Common myeloid progenitor, CD34-positive (primary cell): ENCODE measurements around the gene INO80.
A peak's percentile ranks its signal among the peaks of the same experiment; 100 is the strongest.

Experiments
- CTCF ChIA-PET: fragments of 350-600 bp; sonication (Branson Sonifier 250); formaldehyde crosslinking; loops from one replicate; lab custom pipeline; 2021; ENCODE audit warnings: antibody characterized with exemption; lab: Charles Lee
- POLR2A ChIA-PET: fragments of 350-600 bp; sonication (Branson Sonifier 250); formaldehyde crosslinking; loops from one replicate; lab custom pipeline; 2021; ENCODE audit warnings: antibody characterized with exemption; lab: Charles Lee
- DNase-seq, 3 donors: peaks; one replicate each; pipeline versions ENCODE4 v3.0.0 to v3.0.0-alpha.2; 2013
- H3K27ac ChIP-seq, 2 experiments: 1 replicate in 1 of 2; 2 replicates in 1 of 2; pipeline ENCODE4 v1.7.0; 2013; ENCODE audit warnings: inconsistent platforms in 2 of 2, low read length in 2 of 2, mild to moderate bottlenecking in 2 of 2, low read depth in 1 of 2, moderate library complexity in 1 of 2; ENCODE audit not compliant: severe bottlenecking in 2 of 2, insufficient read depth in 1 of 2, poor library complexity in 1 of 2
- H3K27me3 ChIP-seq, 5 experiments: replicated peaks in 2 of 5; 1 replicate in 3 of 5; 2 replicates in 2 of 5; pipeline versions ENCODE4 v1.6.1 to v1.7.0; 2013; ENCODE audit warnings: low read length in 4 of 5, mild to moderate bottlenecking in 2 of 5, moderate library complexity in 2 of 5, inconsistent platforms in 1 of 5; ENCODE audit not compliant: insufficient read depth in 5 of 5, control insufficient read depth in 4 of 5
- H3K36me3 ChIP-seq, 4 experiments: 1 replicate in 2 of 4; 2 replicates in 2 of 4; pipeline versions ENCODE4 v1.6.1 to v1.7.0; 2013; ENCODE audit warnings: low read length in 3 of 4, control low read depth in 1 of 4, mild to moderate bottlenecking in 1 of 4; ENCODE audit not compliant: control insufficient read depth in 4 of 4, insufficient read depth in 4 of 4
- H3K4me1 ChIP-seq, 4 experiments: 1 replicate in 3 of 4; 2 replicates in 1 of 4; pipeline versions ENCODE4 v1.6.1 to v1.7.1; 2013; ENCODE audit warnings: low read length in 3 of 4, mild to moderate bottlenecking in 3 of 4, control low read depth in 1 of 4, inconsistent platforms in 1 of 4, moderate library complexity in 1 of 4; ENCODE audit not compliant: control insufficient read depth in 4 of 4, insufficient read depth in 4 of 4; ENCODE audit errors: control extremely low read depth in 1 of 4
- H3K4me3 ChIP-seq, 7 experiments: 1 replicate in 4 of 7; 2 replicates in 3 of 7; pipeline versions ENCODE4 v1.5.1 to v1.7.0; 2013; ENCODE audit warnings: mild to moderate bottlenecking in 7 of 7, low read length in 6 of 7, moderate library complexity in 6 of 7, inconsistent platforms in 2 of 7, low read depth in 2 of 7, control low read depth in 1 of 7; ENCODE audit not compliant: insufficient read depth in 4 of 7, control insufficient read depth in 1 of 7; ENCODE audit errors: extremely low read depth in 1 of 7
- H3K9me3 ChIP-seq, 5 experiments: 1 replicate in 4 of 5; 2 replicates in 1 of 5; pipeline versions ENCODE4 v1.6.1 to v1.7.1; 2013; ENCODE audit warnings: low read length in 4 of 5, mild to moderate bottlenecking in 2 of 5, inconsistent platforms in 1 of 5, low read depth in 1 of 5, moderate library complexity in 1 of 5; ENCODE audit not compliant: control insufficient read depth in 4 of 5, insufficient read depth in 2 of 5; ENCODE audit errors: control extremely low read depth in 1 of 5
- WGBS: methylation state at CpG from one replicate; pipeline ENCODE4 v1.1.5; 2013; ENCODE audit not compliant: insufficient coverage; 5-methylcytosine and 5-hydroxymethylcytosine counted together

INO80 gene

GRCh38 chr15:40952301-40952900 lies 163.7 kb downstream of the INO80 start:
- 57% methylated on average over 23 of the region's 23 CpGs for WGBS
- POLR2A ChIA-PET, result interaction anchor here (0.6 to 1.2 kb wide), 2 partner anchors 10 to 63 kb away, joined by 5 to 7 read pairs; no protein-coding TSS in a partner anchor

GRCh38 chr15:40951764-40952163 lies 164.3 kb downstream of the INO80 start:
- Histone ChIP-seq H3K27me3 (peaks cover 0 to 8% (median 0%) of the 10 kb centered on the region in 5 experiments), H3K4me1 (peaks cover 0 to 26% (median 19%) of the 10 kb centered on the region in 4 experiments), H3K4me3 (no peak overlapping the region), H3K36me3 (no peaks in the 10 kb centered on the region), H3K27ac (no peak overlapping the region), H3K9me3 (no peaks in the 10 kb centered on the region)
- WGBS, result 100% methylated on average over 2 of the region's 4 CpGs
- DNase-seq, result no peak
- CTCF ChIA-PET, result interaction anchor here (1.2 to 7.0 kb wide), 7 partner anchors 11 to 67 kb away, joined by 3 to 46 read pairs (median 6); no protein-coding TSS in a partner anchor
- POLR2A ChIA-PET, result interaction anchor here (1.2 kb wide), 1 partner anchor 10 kb away, joined by 7 read pairs; no protein-coding TSS in a partner anchor

More at GRCh38 chr15:40952301-40952900, 163.7 kb downstream of the INO80 start:
- no peak for DNase-seq
- Histone ChIP-seq H3K9me3 (no peaks in the 10 kb centered on the region), H3K27me3 (peaks cover 0 to 8% (median 0%) of the 10 kb centered on the region in 5 experiments), H3K36me3 (no peaks in the 10 kb centered on the region), H3K4me3 (peak overlapping the region; percentile 38 to 83 (median 63)), H3K4me1 (peaks cover 0 to 26% (median 19%) of the 10 kb centered on the region in 4 experiments), H3K27ac (peak overlapping the region in 1 of 2 experiments; percentile 74)
- CTCF ChIA-PET, result interaction anchor here (1.0 to 7.0 kb wide), 7 partner anchors 9 to 66 kb away, joined by 3 to 46 read pairs (median 4); no protein-coding TSS in a partner anchor

- H3K27ac ChIP-seq, result no peak overlapping the region
- no peak overlapping the region for H3K4me3 ChIP-seq
- ChIA-PET CTCF (interaction anchor here (1.7 to 7.0 kb wide), 2 partner anchors 9 to 10 kb away, joined by 4 to 46 read pairs; no protein-coding TSS in a partner anchor), POLR2A (interaction anchor here (0.6 kb wide), 1 partner anchor 35 kb away, joined by 6 read pairs; no protein-coding TSS in a partner anchor)
- DNase-seq, result no peak
- peaks cover 0 to 26% (median 19%) of the 10 kb centered on the region in 4 experiments for H3K4me1 ChIP-seq
- H3K9me3 ChIP-seq, result no peaks in the 10 kb centered on the region
- peaks cover 0 to 8% (median 0%) of the 10 kb centered on the region in 5 experiments for H3K27me3 ChIP-seq
- WGBS, result 80% methylated on average over 5 of the region's 7 CpGs
- no peaks in the 10 kb centered on the region for H3K36me3 ChIP-seq
These were observed 166.3 kb downstream of the INO80 start for GRCh38 chr15:40949756-40950207.

- Histone ChIP-seq H3K9me3 (no peaks in the 10 kb centered on the region), H3K27ac (no peak overlapping the region), H3K4me1 (peaks cover 0 to 25% (median 17%) of the 10 kb centered on the region in 4 experiments), H3K27me3 (peaks cover 0 to 5% (median 0%) of the 10 kb centered on the region in 5 experiments), H3K4me3 (no peak overlapping the region), H3K36me3 (no peaks in the 10 kb centered on the region)
- WGBS, result 61% methylated on average over 19 of the region's 21 CpGs
- POLR2A ChIA-PET, result interaction anchor here (0.6 kb wide), 1 partner anchor 36 kb away, joined by 6 read pairs; no protein-coding TSS in a partner anchor
- CTCF ChIA-PET, result interaction anchor here (1.1 to 7.0 kb wide), 3 partner anchors 8 to 19 kb away, joined by 3 to 46 read pairs (median 4); no protein-coding TSS in a partner anchor
- DNase-seq, result no peak
These were observed 167.2 kb downstream of the INO80 start for GRCh38 chr15:40948706-40949473.

- H3K27ac ChIP-seq, result no peak overlapping the region
- no peaks in the 10 kb centered on the region for H3K36me3 ChIP-seq
- DNase-seq, result no peak
- H3K4me3 ChIP-seq, result no peak overlapping the region
- no peaks in the 10 kb centered on the region for H3K9me3 ChIP-seq
- ChIA-PET CTCF (interaction anchor here (1.1 to 6.9 kb wide), 5 partner anchors 18 to 73 kb away, joined by 3 to 44 read pairs (median 5); no protein-coding TSS in a partner anchor), POLR2A (no interaction called here)
- peaks cover 13 to 50% (median 38%) of the 10 kb centered on the region in 4 experiments for H3K4me1 ChIP-seq
- 97% methylated on average over 8 of the region's 11 CpGs for WGBS
- no peaks in the 10 kb centered on the region for H3K27me3 ChIP-seq
These were observed 171.4 kb downstream of the INO80 start for GRCh38 chr15:40944510-40945296.

- DNase-seq, result no peak
- H3K9me3 ChIP-seq, result no peaks in the 10 kb centered on the region
- H3K36me3 ChIP-seq, result no peaks in the 10 kb centered on the region
- H3K4me1 ChIP-seq, result peaks cover 13 to 44% (median 38%) of the 10 kb centered on the region in 4 experiments
- POLR2A ChIA-PET, result no interaction called here
- 98% methylated on average over 9 of the region's 9 CpGs for WGBS
- CTCF ChIA-PET, result interaction anchor here (1.7 to 6.9 kb wide), 6 partner anchors 8 to 74 kb away, joined by 5 to 46 read pairs (median 43); partner anchors contain the start of gene CHAC1
- H3K27ac ChIP-seq, result no peak overlapping the region
- no peak overlapping the region for H3K4me3 ChIP-seq
- no peaks in the 10 kb centered on the region for H3K27me3 ChIP-seq
These were observed 172.2 kb downstream of the INO80 start for GRCh38 chr15:40943764-40944365.
